Pancreas (tissue), 10 donors: ENCODE data around the gene PC. TPM values are rescaled to one million over a fixed set of nuclear protein-coding genes. Genes with fewer than 3 reads are reported as not detected.
"Not testable (repeated sequence)": the region's sequence is repeated elsewhere in the genome, so short reads cannot be mapped to it uniquely, and the experiment has no call there.

Source experiments
- ATAC-seq, 4 donors: fragments of 200-7000 bp; cut with Tn5 transposase; one replicate each; pipeline versions ENCODE4 v1.8.0 to v1.9.1; 2020; ENCODE audit warnings: mild to moderate bottlenecking in 4 of 4, moderate library complexity in 4 of 4
- DNase-seq, 6 donors: peaks; one replicate each; pipeline ENCODE4 v3.0.0-alpha.2; 2020
- FAIRE-seq: peaks from 2 replicates; lab custom pipeline; 2012; peaks lifted over from hg19 to GRCh38; lab: Jason Lieb, UNC
- H3K27ac ChIP-seq, 4 donors: fragments of 200-600 bp; sonication (generic); 1 replicate in 3 of 4; 2 replicates in 1 of 4; pipeline versions ENCODE4 v1.5.0 to v1.8.0; 2020
- H3K27me3 ChIP-seq, 4 donors: fragments of 200-600 bp; one replicate each; pipeline ENCODE4 v1.8.0; 2021
- H3K36me3 ChIP-seq, 3 donors: fragments of 200-600 bp; sonication (generic) in 1 of 3; one replicate each; pipeline versions ENCODE4 v1.5.0 to v1.8.0; 2020 to 2021
- H3K4me1 ChIP-seq, 3 donors: fragments of 200-600 bp; one replicate each; pipeline ENCODE4 v1.8.0; 2021
- H3K4me3 ChIP-seq, 4 donors: fragments of 200-600 bp; sonication (generic) in 2 of 4; one replicate each; pipeline versions ENCODE4 v1.5.0 to v1.8.0; 2020 to 2021
- H3K9me3 ChIP-seq, 4 donors: fragments of 200-600 bp; one replicate each; pipeline ENCODE4 v1.8.0; 2021
- CTCF ChIP-seq, 4 donors: fragments of 200-600 bp; sonication (generic) in 3 of 4; IDR thresholded peaks; one replicate each; pipeline versions ENCODE4 v1.5.0 to v1.8.0; 2021; ENCODE audit warnings: antibody characterized with exemption in 4 of 4
- WGBS, 2 donors: extraction: QIAGEN DNeasy Blood & Tissue Kit; methylation state at CpG; one replicate each; pipeline ENCODE4 v1.1.7; 2013; 5-methylcytosine and 5-hydroxymethylcytosine counted together
- intact Hi-C, 3 donors: fragments of 100-400 bp; cut with DNase I; formaldehyde crosslinking; loops; one replicate each; pipeline versions ENCODE4 v1.11.1 to v1.14.2; 2022
- polyA plus RNA-seq, 2 donors: library from polyadenylated mRNA; stranded (reverse); fragments of 200-250 nt; gene quantifications; one replicate each; pipeline ENCODE4 v1.2.3, GENCODE V29; 2013
- total RNA-seq, 6 donors: library from RNA; stranded (reverse); fragmentation: NEBNext Ultra II Directional in 4 of 6; extraction: Animal tissue kit (Norgen Biotek cat#: 25700) in 4 of 6; gene quantifications; one replicate each; pipeline versions ENCODE4 v1.2.1 to v1.2.4, GENCODE V29; 2021 to 2023
- donor health status: healthy with polysubstance abuse.
- donor health status: DM: no; HTN: no; CAD: no; lungs with moderate emphysema.
- donor health status: DM: no; HTN: no; CAD: no.
- donor health status: control.
- donor health status: control.
- donor health status: Bipolar disorder and iron deficiency.
- donor health status: DM: yes; HTN: yes; CAD: no.
- donor health status: DM: no; HTN: no; CAD: no.
- donor health status: DM: no; HTN: no; CAD: no.
- donor health status: DM: yes; HTN: yes; CAD: no.

The PC gene
- total and polyA plus RNA-seq, 8 donors = 4.1 to 16.0 (median 10.4) TPM

- no peak for FAIRE-seq
- no peaks in the 10 kb centered on the region for H3K27me3 ChIP-seq
- H3K27ac ChIP-seq = no peak overlapping the region
- H3K36me3 ChIP-seq = no peaks in the 10 kb centered on the region
- peak in 1 of 4 donors; percentile 61 for ATAC-seq
- no peaks in the 10 kb centered on the region for H3K4me1 ChIP-seq
- no peak for DNase-seq
- H3K4me3 ChIP-seq = no peak overlapping the region
- 80 to 82% methylated on average over 8 of the region's 8 CpGs for WGBS, 2 donors
- intact Hi-C loops = no loop called here
- no peak for TF ChIP-seq CTCF (IDR thresholded peaks at IDR 0.05)
- H3K9me3 ChIP-seq = no peaks in the 10 kb centered on the region
These were observed 38.6 kb upstream of the PC start for GRCh38 chr11:66996609-66997273.

- 33 to 42% methylated on average over 2 of the region's 2 CpGs for WGBS, 2 donors
- no peaks in the 10 kb centered on the region for H3K36me3 ChIP-seq
- no peak overlapping the region for H3K4me3 ChIP-seq
- no peak overlapping the region for H3K27ac ChIP-seq
- TF ChIP-seq CTCF (IDR thresholded peaks at IDR 0.05) = no peak
- ATAC-seq (no peak), DNase-seq (no peak), FAIRE-seq (no peak)
- H3K9me3 ChIP-seq = no peaks in the 10 kb centered on the region
- H3K4me1 ChIP-seq = no peaks in the 10 kb centered on the region
- H3K27me3 ChIP-seq = no peaks in the 10 kb centered on the region
- intact Hi-C loops = no loop called here
These were observed 33.9 kb upstream of the PC start for GRCh38 chr11:66992041-66992440.

- H3K4me3 ChIP-seq, H3K4me1 ChIP-seq, H3K27ac ChIP-seq, intact Hi-C loops, DNase-seq, H3K27me3 ChIP-seq, H3K36me3 ChIP-seq, FAIRE-seq, ATAC-seq, H3K9me3 ChIP-seq: not testable (repeated sequence)
- WGBS, 2 donors = 70 to 74% methylated on average over 9 of the region's 9 CpGs
These were observed 31.2 kb upstream of the PC start for GRCh38 chr11:66989360-66989759.

GRCh38 chr11:66988741-66989140 lies 30.6 kb upstream of the PC start:
- ATAC-seq, intact Hi-C loops, DNase-seq, H3K9me3 ChIP-seq, H3K4me1 ChIP-seq, H3K36me3 ChIP-seq, H3K4me3 ChIP-seq, H3K27me3 ChIP-seq, FAIRE-seq, H3K27ac ChIP-seq: not testable (repeated sequence)
- 93 to 95% methylated on average over 23 to 28 of the region's 28 CpGs for WGBS, 2 donors

- H3K27me3 ChIP-seq = no peaks in the 10 kb centered on the region
- FAIRE-seq (no peak), DNase-seq (no peak), ATAC-seq (no peak)
- H3K27ac ChIP-seq = no peak overlapping the region
- H3K4me1 ChIP-seq = peaks cover 0 to 7% (median 6%) of the 10 kb centered on the region in 3 donors
- H3K4me3 ChIP-seq = no peak overlapping the region
- TF ChIP-seq CTCF (IDR thresholded peaks at IDR 0.05) = no peak
- no peaks in the 10 kb centered on the region for H3K36me3 ChIP-seq
- intact Hi-C loops = no loop called here
- whole genome bisulfite sequencing, 2 donors = 89 to 90% methylated on average over 13 of the region's 13 CpGs
- H3K9me3 ChIP-seq = no peaks in the 10 kb centered on the region
These were observed 29.9 kb upstream of the PC start for GRCh38 chr11:66987924-66988637.

- H3K4me3 ChIP-seq = no peak overlapping the region
- ATAC-seq (no peak), DNase-seq (no peak), FAIRE-seq (no peak)
- H3K27me3 ChIP-seq = no peaks in the 10 kb centered on the region
- TF ChIP-seq CTCF (IDR thresholded peaks at IDR 0.05) = no peak
- H3K4me1 ChIP-seq = peaks cover 0 to 7% (median 6%) of the 10 kb centered on the region in 3 donors
- no peaks in the 10 kb centered on the region for H3K9me3 ChIP-seq
- 84 to 88% methylated on average over 6 of the region's 6 CpGs for WGBS, 2 donors
- no peaks in the 10 kb centered on the region for H3K36me3 ChIP-seq
- intact Hi-C loops = no loop called here
- no peak overlapping the region for H3K27ac ChIP-seq
These were observed 29.0 kb upstream of the PC start for GRCh38 chr11:66987158-66987620.
